Activated CD4-positive, alpha-beta T cell treated with anti-CD3 and anti-CD28 coated beads, Interleukin-2, amount 50 U/mL, for 24 hours (primary cell): ENCODE data around the gene ARFGAP2.

Experiments used
- DNase-seq, 2 donors: peaks; one replicate each; pipeline ENCODE4 v3.0.0-alpha.2; 2020; ENCODE audit warnings: low read depth in 1 of 2, low spot score in 1 of 2

Gene ARFGAP2

GRCh38 chr11:47187723-47188122, 11.0 kb upstream of the ARFGAP2 start:
- no peak for DNase-seq

GRCh38 chr11:47186700-47187695, 10.3 kb upstream of the ARFGAP2 start:
- DNase-seq = peak in 1 of 2 donors; percentile 43

- DNase-seq = no peak
These were observed 9.5 kb upstream of the ARFGAP2 start, which contains the start of gene PACSIN3 for GRCh38 chr11:47186076-47186699. Gene PACSIN3, minus strand, starts transcription at chr11:47186434. Its CDS starts 3,707 bp downstream, at chr11:47182727.

GRCh38 chr11:47185305-47186075, 8.8 kb upstream of the ARFGAP2 start:
- no peak for DNase-seq

GRCh38 chr11:47184711-47185304, 8.1 kb upstream of the ARFGAP2 start:
- no peak for DNase-seq

- DNase-seq = no peak
These were observed 7.3 kb upstream of the ARFGAP2 start for GRCh38 chr11:47183969-47184368.

GRCh38 chr11:47183031-47183856, 6.6 kb upstream of the ARFGAP2 start:
- no peak for DNase-seq

GRCh38 chr11:47182380-47182779, 5.7 kb upstream of the ARFGAP2 start:
- DNase-seq = no peak

- DNase-seq = no peak
These were observed 4.6 kb upstream of the ARFGAP2 start for GRCh38 chr11:47181271-47181670.

GRCh38 chr11:47180006-47180787, 3.5 kb upstream of the ARFGAP2 start:
- DNase-seq = no peak

GRCh38 chr11:47179655-47179991, 2.9 kb upstream of the ARFGAP2 start:
- no peak for DNase-seq

- DNase-seq = no peak
These were observed 2.3 kb upstream of the ARFGAP2 start for GRCh38 chr11:47178737-47179654.

- no peak for DNase-seq
These were observed 1.6 kb upstream of the ARFGAP2 start for GRCh38 chr11:47178316-47178715.

GRCh38 chr11:47177846-47178245, 1.2 kb upstream of the ARFGAP2 start:
- DNase-seq = no peak

GRCh38 chr11:47177229-47177845, 658 bp upstream of the ARFGAP2 start:
- peak in 1 of 2 donors; percentile 71 for DNase-seq

- DNase-seq = no peak
These were observed 842 bp downstream of the ARFGAP2 start for GRCh38 chr11:47175746-47176327.

- DNase-seq = no peak
These were observed 3.8 kb downstream of the ARFGAP2 start for GRCh38 chr11:47172740-47173336.
